Measurements from ENCODE around the gene ATOSA.

Gene ATOSA

DNA sequence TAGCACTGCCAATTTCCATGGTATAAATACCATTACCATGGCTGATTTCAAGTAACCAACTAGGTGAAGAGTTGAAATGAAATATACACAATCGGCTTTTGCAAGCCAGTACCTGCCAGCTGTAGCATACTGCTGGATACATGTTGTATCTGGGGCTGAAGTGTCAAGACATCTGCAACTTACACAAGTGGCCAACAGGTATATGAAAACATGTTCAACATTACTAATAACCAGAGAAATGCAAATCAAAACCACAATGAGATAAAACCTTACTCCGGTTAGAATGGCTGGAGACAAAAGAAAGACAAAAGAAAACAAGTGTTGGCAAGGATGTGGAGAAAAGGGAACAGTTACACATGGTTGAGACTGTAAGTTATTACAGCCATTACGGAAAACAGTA is 11.6 kb downstream of the ATOSA start:
- TF ChIP-seq RAD21 (IDR thresholded peaks at IDR 0.05; ENCODE audit: low read depth), result no peak
- no peak for TF ChIP-seq TCF12 (IDR thresholded peaks at IDR 0.05; ENCODE audit: low read depth)
- TF ChIP-seq EP300 (IDR thresholded peaks at IDR 0.05; ENCODE audit: borderline replicate concordance), result no peak
- TF ChIP-seq NFIC (IDR thresholded peaks at IDR 0.05), result no peak
- TF ChIP-seq, protein P1, sequence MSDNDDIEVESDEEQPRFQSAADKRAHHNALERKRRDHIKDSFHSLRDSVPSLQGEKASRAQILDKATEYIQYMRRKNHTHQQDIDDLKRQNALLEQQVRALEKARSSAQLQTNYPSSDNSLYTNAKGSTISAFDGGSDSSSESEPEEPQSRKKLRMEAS (IDR thresholded peaks at IDR 0.05), result no peak
- TF ChIP-seq CEBPB (IDR thresholded peaks at IDR 0.05), result no peak
- TF ChIP-seq TAF1 (IDR thresholded peaks at IDR 0.05; ENCODE audit: low read depth), result no peak
- TF ChIP-seq FOXM1 (IDR thresholded peaks at IDR 0.05; ENCODE audit: borderline replicate concordance, low read depth), result no peak
- TF ChIP-seq, protein P2, sequence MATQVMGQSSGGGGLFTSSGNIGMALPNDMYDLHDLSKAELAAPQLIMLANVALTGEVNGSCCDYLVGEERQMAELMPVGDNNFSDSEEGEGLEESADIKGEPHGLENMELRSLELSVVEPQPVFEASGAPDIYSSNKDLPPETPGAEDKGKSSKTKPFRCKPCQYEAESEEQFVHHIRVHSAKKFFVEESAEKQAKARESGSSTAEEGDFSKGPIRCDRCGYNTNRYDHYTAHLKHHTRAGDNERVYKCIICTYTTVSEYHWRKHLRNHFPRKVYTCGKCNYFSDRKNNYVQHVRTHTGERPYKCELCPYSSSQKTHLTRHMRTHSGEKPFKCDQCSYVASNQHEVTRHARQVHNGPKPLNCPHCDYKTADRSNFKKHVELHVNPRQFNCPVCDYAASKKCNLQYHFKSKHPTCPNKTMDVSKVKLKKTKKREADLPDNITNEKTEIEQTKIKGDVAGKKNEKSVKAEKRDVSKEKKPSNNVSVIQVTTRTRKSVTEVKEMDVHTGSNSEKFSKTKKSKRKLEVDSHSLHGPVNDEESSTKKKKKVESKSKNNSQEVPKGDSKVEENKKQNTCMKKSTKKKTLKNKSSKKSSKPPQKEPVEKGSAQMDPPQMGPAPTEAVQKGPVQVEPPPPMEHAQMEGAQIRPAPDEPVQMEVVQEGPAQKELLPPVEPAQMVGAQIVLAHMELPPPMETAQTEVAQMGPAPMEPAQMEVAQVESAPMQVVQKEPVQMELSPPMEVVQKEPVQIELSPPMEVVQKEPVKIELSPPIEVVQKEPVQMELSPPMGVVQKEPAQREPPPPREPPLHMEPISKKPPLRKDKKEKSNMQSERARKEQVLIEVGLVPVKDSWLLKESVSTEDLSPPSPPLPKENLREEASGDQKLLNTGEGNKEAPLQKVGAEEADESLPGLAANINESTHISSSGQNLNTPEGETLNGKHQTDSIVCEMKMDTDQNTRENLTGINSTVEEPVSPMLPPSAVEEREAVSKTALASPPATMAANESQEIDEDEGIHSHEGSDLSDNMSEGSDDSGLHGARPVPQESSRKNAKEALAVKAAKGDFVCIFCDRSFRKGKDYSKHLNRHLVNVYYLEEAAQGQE (IDR thresholded peaks at IDR 0.05; ENCODE audit: low read depth), result no peak
- TF ChIP-seq, protein P3, sequence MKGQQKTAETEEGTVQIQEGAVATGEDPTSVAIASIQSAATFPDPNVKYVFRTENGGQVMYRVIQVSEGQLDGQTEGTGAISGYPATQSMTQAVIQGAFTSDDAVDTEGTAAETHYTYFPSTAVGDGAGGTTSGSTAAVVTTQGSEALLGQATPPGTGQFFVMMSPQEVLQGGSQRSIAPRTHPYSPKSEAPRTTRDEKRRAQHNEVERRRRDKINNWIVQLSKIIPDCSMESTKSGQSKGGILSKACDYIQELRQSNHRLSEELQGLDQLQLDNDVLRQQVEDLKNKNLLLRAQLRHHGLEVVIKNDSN (IDR thresholded peaks at IDR 0.05), result no peak
- no peak for TF ChIP-seq ZBTB7A (IDR thresholded peaks at IDR 0.05; ENCODE audit: low read depth)
- TF ChIP-seq YY1 (IDR thresholded peaks at IDR 0.05; ENCODE audit: low read depth), result no peak
- no peak for TF ChIP-seq CREB1 (IDR thresholded peaks at IDR 0.05; ENCODE audit: low read depth)
- TF ChIP-seq EGR1 (IDR thresholded peaks at IDR 0.05), result no peak
- TF ChIP-seq TEAD4 (IDR thresholded peaks at IDR 0.05), result no peak

DNA sequence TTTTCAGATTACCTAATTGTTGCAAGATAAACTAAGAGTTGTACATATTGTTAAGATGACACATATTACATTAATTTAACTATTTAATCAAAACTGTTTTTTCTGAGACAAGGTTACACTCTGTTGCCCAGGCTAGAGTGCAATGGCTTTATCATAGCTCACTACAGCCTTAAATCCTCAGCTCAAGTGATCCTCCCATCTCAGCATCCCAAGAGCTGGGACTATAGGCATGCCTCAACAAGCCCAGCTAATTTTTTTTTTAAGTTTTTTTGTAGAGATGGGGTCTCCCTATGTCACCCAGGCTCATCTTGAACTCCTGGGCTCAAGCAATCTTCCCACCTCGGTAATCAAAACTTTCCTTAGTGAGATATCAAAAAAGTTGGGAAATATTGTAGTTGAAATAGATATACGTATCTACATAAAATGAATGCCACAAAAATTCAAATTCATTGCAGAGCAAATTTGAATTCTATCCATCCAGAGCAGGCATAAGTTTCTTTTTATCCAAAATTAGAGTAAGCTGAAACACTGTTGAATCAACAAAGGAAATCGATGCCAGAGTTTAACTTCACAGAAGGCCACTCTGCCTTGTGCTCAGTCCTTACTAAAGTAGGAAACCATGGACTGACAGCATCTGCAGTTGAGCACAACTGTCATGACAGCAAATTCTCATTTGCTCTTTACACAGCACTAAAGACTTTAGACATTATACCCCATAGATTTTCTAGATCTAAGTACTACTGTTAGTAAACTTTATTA is 15.5 kb downstream of the ATOSA start:
- TF ChIP-seq EP300 (IDR thresholded peaks at IDR 0.05; ENCODE audit: borderline replicate concordance), result no peak
- no peak for TF ChIP-seq TCF12 (IDR thresholded peaks at IDR 0.05; ENCODE audit: low read depth)
- TF ChIP-seq CREB1 (IDR thresholded peaks at IDR 0.05; ENCODE audit: low read depth), result no peak
- TF ChIP-seq YY1 (IDR thresholded peaks at IDR 0.05; ENCODE audit: low read depth), result no peak
- no peak for TF ChIP-seq FOXM1 (IDR thresholded peaks at IDR 0.05; ENCODE audit: borderline replicate concordance, low read depth)
- no peak for TF ChIP-seq NFIC (IDR thresholded peaks at IDR 0.05)
- TF ChIP-seq, protein P3 (IDR thresholded peaks at IDR 0.05), result no peak
- TF ChIP-seq EGR1 (IDR thresholded peaks at IDR 0.05), result no peak
- TF ChIP-seq CEBPB (IDR thresholded peaks at IDR 0.05), result no peak
- no peak for TF ChIP-seq TEAD4 (IDR thresholded peaks at IDR 0.05)
- no peak for TF ChIP-seq ZBTB7A (IDR thresholded peaks at IDR 0.05; ENCODE audit: low read depth)
- no peak for TF ChIP-seq TAF1 (IDR thresholded peaks at IDR 0.05; ENCODE audit: low read depth)

DNA sequence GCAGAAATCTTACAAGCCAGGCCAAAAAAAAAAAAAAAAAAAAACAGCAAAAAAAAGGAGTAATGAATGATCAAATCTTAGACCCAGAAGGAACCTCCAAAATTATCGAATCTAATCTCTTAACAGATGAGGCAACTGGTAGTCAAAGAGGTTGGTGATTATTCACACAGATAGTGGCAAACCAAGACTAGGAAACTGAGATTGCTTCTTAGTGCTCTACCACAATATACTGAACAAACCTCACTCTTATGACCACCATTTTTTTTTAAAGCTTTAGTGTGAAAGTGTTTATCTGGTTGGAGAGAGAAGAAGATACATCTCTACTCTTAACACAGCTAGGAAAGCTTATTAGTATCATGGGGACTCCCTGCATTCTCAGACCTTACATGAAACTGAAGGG is 17.3 kb downstream of the ATOSA start:
- TF ChIP-seq, protein P1 (IDR thresholded peaks at IDR 0.05), result no peak
- no peak for TF ChIP-seq TAF1 (IDR thresholded peaks at IDR 0.05; ENCODE audit: low read depth)
- TF ChIP-seq, protein P2 (IDR thresholded peaks at IDR 0.05; ENCODE audit: low read depth), result no peak
- no peak for TF ChIP-seq EP300 (IDR thresholded peaks at IDR 0.05; ENCODE audit: borderline replicate concordance)
- no peak for TF ChIP-seq CREB1 (IDR thresholded peaks at IDR 0.05; ENCODE audit: low read depth)
- TF ChIP-seq YY1 (IDR thresholded peaks at IDR 0.05; ENCODE audit: low read depth), result no peak
- no peak for TF ChIP-seq ZBTB7A (IDR thresholded peaks at IDR 0.05; ENCODE audit: low read depth)
- no peak for TF ChIP-seq FOXM1 (IDR thresholded peaks at IDR 0.05; ENCODE audit: borderline replicate concordance, low read depth)
- no peak for TF ChIP-seq TEAD4 (IDR thresholded peaks at IDR 0.05)
- TF ChIP-seq, protein P3 (IDR thresholded peaks at IDR 0.05), result no peak
- TF ChIP-seq RAD21 (IDR thresholded peaks at IDR 0.05; ENCODE audit: low read depth), result no peak

DNA sequence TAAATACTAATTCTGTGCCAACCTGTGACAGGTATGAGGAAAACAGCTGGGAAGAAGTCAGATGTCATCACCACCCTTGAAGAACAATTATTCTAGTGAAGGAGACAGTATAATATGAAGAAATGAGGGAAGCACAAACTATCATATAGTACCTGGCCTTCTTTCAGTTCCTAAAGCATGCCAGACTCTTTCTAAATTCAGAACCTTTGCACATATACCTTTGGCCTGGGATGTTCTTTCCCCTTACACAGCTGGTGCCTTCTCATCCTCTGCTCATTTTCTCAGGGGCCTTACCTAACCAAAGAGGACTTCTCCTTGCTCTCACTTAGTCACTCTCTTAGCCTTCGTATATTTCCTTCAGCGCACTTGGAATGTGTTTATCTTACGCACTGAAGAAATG is 19.0 kb downstream of the ATOSA start:
- no peak for TF ChIP-seq RAD21 (IDR thresholded peaks at IDR 0.05; ENCODE audit: low read depth)
- TF ChIP-seq YY1 (IDR thresholded peaks at IDR 0.05; ENCODE audit: low read depth), result no peak
- TF ChIP-seq EGR1 (IDR thresholded peaks at IDR 0.05), result no peak
- no peak for TF ChIP-seq TAF1 (IDR thresholded peaks at IDR 0.05; ENCODE audit: low read depth)
- TF ChIP-seq EP300 (IDR thresholded peaks at IDR 0.05; ENCODE audit: borderline replicate concordance), result no peak

DNA sequence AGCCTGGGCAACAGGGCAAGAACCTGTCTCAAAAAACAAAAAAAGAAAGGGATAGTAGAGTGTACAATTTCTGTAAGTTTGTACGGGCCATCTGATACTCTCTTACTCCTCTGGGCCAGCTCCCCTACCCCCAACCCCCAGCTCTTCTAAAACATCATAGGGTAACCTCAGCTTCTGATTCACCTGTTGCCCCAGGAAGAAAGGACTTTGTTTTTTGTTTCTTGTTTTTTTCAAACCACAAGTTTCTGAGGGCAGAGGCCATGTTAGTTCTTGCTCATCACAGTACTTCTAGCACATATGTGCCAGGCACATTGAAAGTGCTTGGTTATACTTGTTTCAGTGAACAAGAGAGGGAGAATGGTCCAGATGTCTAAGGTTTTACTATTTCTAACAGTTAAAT is 20.2 kb downstream of the ATOSA start:
- TF ChIP-seq CREB1 (IDR thresholded peaks at IDR 0.05; ENCODE audit: low read depth) (no peak), YY1 (IDR thresholded peaks at IDR 0.05; ENCODE audit: low read depth) (no peak), RAD21 (IDR thresholded peaks at IDR 0.05; ENCODE audit: low read depth) (no peak), EGR1 (IDR thresholded peaks at IDR 0.05) (no peak), NFIC (IDR thresholded peaks at IDR 0.05) (no peak), TCF12 (IDR thresholded peaks at IDR 0.05; ENCODE audit: low read depth) (no peak), TAF1 (IDR thresholded peaks at IDR 0.05; ENCODE audit: low read depth) (no peak), FOXM1 (IDR thresholded peaks at IDR 0.05; ENCODE audit: borderline replicate concordance, low read depth) (no peak), TEAD4 (IDR thresholded peaks at IDR 0.05) (no peak), CEBPB (IDR thresholded peaks at IDR 0.05) (no peak)
- TF ChIP-seq, protein P2 (IDR thresholded peaks at IDR 0.05; ENCODE audit: low read depth), result no peak
